Vagina (tissue), 2 donors: ENCODE results near the gene CAND1. TPM values are rescaled to one million over a fixed set of nuclear protein-coding genes. Genes with fewer than 3 reads are reported as not detected.

Experiments
- DNase-seq, 2 donors: peaks; one replicate each; pipeline ENCODE4 v3.0.0-alpha.2; 2017; ENCODE audit errors: extremely low spot score in 2 of 2
- H3K27ac ChIP-seq: fragments of 200-600 bp; sonication (generic); one replicate; pipeline ENCODE4 v1.5.1; 2019
- H3K27me3 ChIP-seq: fragments of 200-600 bp; sonication (generic); one replicate; pipeline ENCODE4 v1.5.1; 2019
- H3K36me3 ChIP-seq, 2 donors: fragments of 200-600 bp; sonication (generic); one replicate each; pipeline ENCODE4 v1.5.1; 2017 to 2019
- H3K4me1 ChIP-seq: fragments of 200-600 bp; sonication (generic); one replicate; pipeline ENCODE4 v1.5.1; 2019
- H3K4me3 ChIP-seq, 2 donors: fragments of 200-600 bp; sonication (generic); 1 replicate in 1 of 2; 2 replicates in 1 of 2; pipeline ENCODE4 v1.5.1; 2016 to 2019
- H3K9me3 ChIP-seq: fragments of 200-600 bp; sonication (generic); one replicate; pipeline ENCODE4 v1.5.1; 2019
- POLR2A ChIP-seq, 2 donors: fragments of 450-650 bp; IDR thresholded peaks; one replicate each; pipeline ENCODE4 v1.6.1; 2017; ENCODE audit warnings: antibody characterized with exemption in 2 of 2, mild to moderate bottlenecking in 2 of 2, moderate library complexity in 2 of 2
- POLR2AphosphoS5 ChIP-seq, 2 donors: sonication (generic); formaldehyde crosslinking; IDR thresholded peaks; one replicate each; pipeline ENCODE4 v1.9.0; 2017; ENCODE audit warnings: antibody characterized with exemption in 2 of 2, mild to moderate bottlenecking in 2 of 2, low read depth in 1 of 2; ENCODE audit not compliant: insufficient read depth in 1 of 2
- intact Hi-C: fragments of 100-400 bp; cut with DNase I; formaldehyde crosslinking; loops from one replicate; pipeline ENCODE4 v1.15.1; 2023
- total RNA-seq: library from RNA; depleted of rRNA; stranded (reverse); fragments of >200 nt; gene quantifications from one replicate; pipeline ENCODE4 v1.2.3, GENCODE V29; 2016
- TF ChIP-seq, protein P1 (sequence below), 3 experiments: fragments of 450-650 bp in 2 of 3; fragments of 200-600 bp in 1 of 3; sonication (generic) in 1 of 3; IDR thresholded peaks; one replicate each; pipeline ENCODE4 v1.5.1; 2017 to 2019; ENCODE audit warnings: antibody characterized with exemption in 3 of 3, mild to moderate bottlenecking in 2 of 3, moderate library complexity in 2 of 3

CAND1 gene
- total RNA-seq, 1 donor from 2014 or later = 68.0 TPM

GRCh38 chr12:67275380-67275913, 6.3 kb downstream of the CAND1 start:
- no peaks in the 10 kb centered on the region for H3K27me3 ChIP-seq
- H3K4me1 ChIP-seq = peaks cover 74% of the 10 kb centered on the region
- DNase-seq = no peak
- no peaks in the 10 kb centered on the region for H3K36me3 ChIP-seq
- H3K4me3 ChIP-seq = no peak overlapping the region
- no peaks in the 10 kb centered on the region for H3K9me3 ChIP-seq
- intact Hi-C loops = no loop called here
- H3K27ac ChIP-seq = no peak overlapping the region
- TF ChIP-seq POLR2AphosphoS5 (IDR thresholded peaks at IDR 0.05; ENCODE audit: insufficient read depth in 1 of 2, low read depth in 1 of 2) = no peak
- TF ChIP-seq, protein P1, sequence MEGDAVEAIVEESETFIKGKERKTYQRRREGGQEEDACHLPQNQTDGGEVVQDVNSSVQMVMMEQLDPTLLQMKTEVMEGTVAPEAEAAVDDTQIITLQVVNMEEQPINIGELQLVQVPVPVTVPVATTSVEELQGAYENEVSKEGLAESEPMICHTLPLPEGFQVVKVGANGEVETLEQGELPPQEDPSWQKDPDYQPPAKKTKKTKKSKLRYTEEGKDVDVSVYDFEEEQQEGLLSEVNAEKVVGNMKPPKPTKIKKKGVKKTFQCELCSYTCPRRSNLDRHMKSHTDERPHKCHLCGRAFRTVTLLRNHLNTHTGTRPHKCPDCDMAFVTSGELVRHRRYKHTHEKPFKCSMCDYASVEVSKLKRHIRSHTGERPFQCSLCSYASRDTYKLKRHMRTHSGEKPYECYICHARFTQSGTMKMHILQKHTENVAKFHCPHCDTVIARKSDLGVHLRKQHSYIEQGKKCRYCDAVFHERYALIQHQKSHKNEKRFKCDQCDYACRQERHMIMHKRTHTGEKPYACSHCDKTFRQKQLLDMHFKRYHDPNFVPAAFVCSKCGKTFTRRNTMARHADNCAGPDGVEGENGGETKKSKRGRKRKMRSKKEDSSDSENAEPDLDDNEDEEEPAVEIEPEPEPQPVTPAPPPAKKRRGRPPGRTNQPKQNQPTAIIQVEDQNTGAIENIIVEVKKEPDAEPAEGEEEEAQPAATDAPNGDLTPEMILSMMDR (IDR thresholded peaks at IDR 0.05) = no peak
- TF ChIP-seq POLR2A (IDR thresholded peaks at IDR 0.05) = no peak

GRCh38 chr12:67276421-67276820, 7.3 kb downstream of the CAND1 start:
- no peak for DNase-seq
- intact Hi-C loops = no loop called here
- Histone ChIP-seq H3K27ac (no peak overlapping the region), H3K4me3 (no peak overlapping the region), H3K36me3 (no peaks in the 10 kb centered on the region), H3K4me1 (peaks cover 74% of the 10 kb centered on the region), H3K9me3 (no peaks in the 10 kb centered on the region), H3K27me3 (no peaks in the 10 kb centered on the region)
- TF ChIP-seq POLR2AphosphoS5 (IDR thresholded peaks at IDR 0.05; ENCODE audit: insufficient read depth in 1 of 2, low read depth in 1 of 2) (no peak), POLR2A (IDR thresholded peaks at IDR 0.05) (no peak)
- TF ChIP-seq, protein P1 (IDR thresholded peaks at IDR 0.05) = no peak

DNA sequence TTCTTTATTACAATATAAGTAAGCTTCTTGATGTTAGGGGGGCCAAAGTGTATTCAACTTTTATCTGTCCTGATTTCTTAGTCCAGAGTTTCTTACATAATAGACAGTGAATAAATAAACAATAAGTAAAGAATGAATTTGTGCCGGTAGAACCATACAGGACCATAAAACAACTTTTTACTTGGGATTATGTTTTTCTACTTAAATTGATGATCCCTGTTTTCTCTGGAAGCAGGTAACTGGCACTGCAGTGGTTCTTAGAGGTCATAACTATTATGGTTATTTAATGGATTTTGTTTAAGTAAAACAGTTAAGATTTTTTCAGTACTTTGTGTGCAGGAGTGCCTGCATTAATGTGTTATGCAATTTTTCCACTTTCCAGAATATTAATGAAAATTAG, 10.5 kb downstream of the CAND1 start:
- H3K27me3 ChIP-seq = no peaks in the 10 kb centered on the region
- H3K4me3 ChIP-seq = no peak overlapping the region
- TF ChIP-seq POLR2AphosphoS5 (IDR thresholded peaks at IDR 0.05; ENCODE audit: insufficient read depth in 1 of 2, low read depth in 1 of 2) (no peak), POLR2A (IDR thresholded peaks at IDR 0.05) (no peak)
- TF ChIP-seq, protein P1 (IDR thresholded peaks at IDR 0.05) = no peak
- no peak for DNase-seq
- H3K36me3 ChIP-seq = peaks cover 0 to 6% of the 10 kb centered on the region in 2 donors
- intact Hi-C loops = no loop called here
- no peak overlapping the region for H3K27ac ChIP-seq
- no peaks in the 10 kb centered on the region for H3K9me3 ChIP-seq
- H3K4me1 ChIP-seq = peaks cover 42% of the 10 kb centered on the region

DNA sequence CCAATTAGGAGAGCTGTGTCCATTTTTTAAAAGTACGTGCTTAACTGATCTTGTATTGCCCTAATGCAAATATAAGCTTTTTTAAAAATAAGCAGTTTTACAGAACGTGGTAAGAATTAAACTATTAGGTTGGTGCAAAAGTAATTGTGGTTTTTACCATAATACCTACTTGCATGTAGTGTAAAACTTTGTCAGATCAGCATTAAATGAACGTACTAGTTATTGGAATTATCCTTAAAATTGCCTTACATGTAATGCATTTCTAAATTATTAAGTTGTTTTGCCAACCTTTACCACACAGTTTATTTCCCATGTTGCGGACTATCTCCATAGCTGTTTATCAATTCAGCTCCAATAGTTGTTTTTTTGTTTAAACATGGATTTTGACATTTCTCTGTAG, 10.9 kb downstream of the CAND1 start:
- peaks cover 0 to 6% of the 10 kb centered on the region in 2 donors for H3K36me3 ChIP-seq
- no peak overlapping the region for H3K4me3 ChIP-seq
- intact Hi-C loops = no loop called here
- H3K27ac ChIP-seq = no peak overlapping the region
- no peaks in the 10 kb centered on the region for H3K27me3 ChIP-seq
- no peak for DNase-seq
- no peaks in the 10 kb centered on the region for H3K9me3 ChIP-seq
- no peak for TF ChIP-seq POLR2AphosphoS5 (IDR thresholded peaks at IDR 0.05; ENCODE audit: insufficient read depth in 1 of 2, low read depth in 1 of 2)
- TF ChIP-seq, protein P1 (IDR thresholded peaks at IDR 0.05) = no peak
- no peak for TF ChIP-seq POLR2A (IDR thresholded peaks at IDR 0.05)
- H3K4me1 ChIP-seq = peaks cover 37% of the 10 kb centered on the region

DNA sequence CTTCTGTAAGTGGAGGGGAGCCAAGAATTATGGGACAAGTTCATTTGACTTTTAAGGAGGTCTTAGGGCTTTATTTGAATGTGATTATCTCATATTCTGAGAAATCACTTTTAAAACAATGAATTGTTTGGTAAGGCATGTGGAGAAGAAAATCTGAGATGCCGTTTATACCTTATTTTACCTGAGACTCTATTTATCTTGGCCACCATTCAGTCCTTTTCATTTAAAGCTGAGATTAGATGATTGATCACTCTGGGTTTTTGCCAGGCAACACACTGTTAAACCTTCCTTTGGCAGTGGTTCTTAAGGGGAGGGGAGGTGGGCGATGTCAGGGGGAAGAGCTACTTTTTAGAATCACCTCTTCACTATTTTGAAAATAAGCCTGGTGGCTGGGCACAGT, 11.4 kb downstream of the CAND1 start:
- H3K9me3 ChIP-seq = no peaks in the 10 kb centered on the region
- no peak for DNase-seq
- no peaks in the 10 kb centered on the region for H3K27me3 ChIP-seq
- intact Hi-C loops = no loop called here
- TF ChIP-seq, protein P1 (IDR thresholded peaks at IDR 0.05) = no peak
- TF ChIP-seq POLR2A (IDR thresholded peaks at IDR 0.05) (no peak), POLR2AphosphoS5 (IDR thresholded peaks at IDR 0.05; ENCODE audit: insufficient read depth in 1 of 2, low read depth in 1 of 2) (no peak)
- peaks cover 32% of the 10 kb centered on the region for H3K4me1 ChIP-seq
- no peak overlapping the region for H3K4me3 ChIP-seq
- H3K36me3 ChIP-seq = peaks cover 0 to 6% of the 10 kb centered on the region in 2 donors
- no peak overlapping the region for H3K27ac ChIP-seq
